GM20000 (cell line): ENCODE results near the gene TMEM98.
"Not testable (repeated sequence)": the region's sequence is repeated elsewhere in the genome, so short reads cannot be mapped to it uniquely, and the experiment has no call there.

ENCODE experiments used
- DNase-seq: peaks from one replicate; pipeline ENCODE4 v3.0.0; 2012; ENCODE audit warnings: low spot score
- CTCF ChIP-seq: IDR thresholded peaks from 2 replicates; pipeline ENCODE4 v1.5.1; 2012; ENCODE audit warnings: mild to moderate bottlenecking, control low read depth; ENCODE audit errors: extremely low read depth, missing control alignments

The TMEM98 gene

GRCh38 chr17:32916134-32916533 lies 11.8 kb upstream of the TMEM98 start:
- DNase-seq = no peak
- no peak for TF ChIP-seq CTCF

GRCh38 chr17:32917081-32917480 lies 10.9 kb upstream of the TMEM98 start:
- DNase-seq = no peak
- no peak for TF ChIP-seq CTCF

- DNase-seq = no peak
- TF ChIP-seq CTCF = no peak
Measured at GRCh38 chr17:32917842-32918241, 10.1 kb upstream of the TMEM98 start.

- DNase-seq = not testable (repeated sequence)
Measured at GRCh38 chr17:32919876-32920275, 8.1 kb upstream of the TMEM98 start.

GRCh38 chr17:32920293-32920692 lies 7.7 kb upstream of the TMEM98 start:
- DNase-seq = no peak
- no peak for TF ChIP-seq CTCF

- TF ChIP-seq CTCF = no peak
- DNase-seq = no peak
Measured at GRCh38 chr17:32921017-32921416, 6.9 kb upstream of the TMEM98 start.

GRCh38 chr17:32923905-32924304 lies 4.0 kb upstream of the TMEM98 start:
- not testable (repeated sequence) for DNase-seq

- no peak for TF ChIP-seq CTCF
- no peak for DNase-seq
Measured at GRCh38 chr17:32926183-32926582, 1.8 kb upstream of the TMEM98 start.

- DNase-seq = not testable (repeated sequence)
Measured at GRCh38 chr17:32926789-32927188, 1.2 kb upstream of the TMEM98 start.
